Islet of Langerhans (tissue), 1 donor: ENCODE data around the gene KRT82.

ENCODE experiments used
- FAIRE-seq: peaks from one replicate; lab custom pipeline; 2011; peaks lifted over from hg19 to GRCh38; lab: Jason Lieb, UNC

The KRT82 gene

GRCh38 chr12:52435659-52435999 lies 29.5 kb upstream of the KRT82 start:
- no peak for FAIRE-seq

GRCh38 chr12:52434760-52435530 lies 28.8 kb upstream of the KRT82 start:
- FAIRE-seq, result no peak

- no peak for FAIRE-seq
Observed at GRCh38 chr12:52434081-52434733, 28.1 kb upstream of the KRT82 start, which contains the start of gene KRT75. TSS of gene KRT75 (minus strand) at chr12:52434371. CDS start at chr12:52434304, 67 bp downstream.

- no peak for FAIRE-seq
Observed at GRCh38 chr12:52433501-52434080, 27.5 kb upstream of the KRT82 start.

- FAIRE-seq, result no peak
Observed at GRCh38 chr12:52432559-52433207, 26.5 kb upstream of the KRT82 start.

- no peak for FAIRE-seq
Observed at GRCh38 chr12:52428121-52428520, 22.0 kb upstream of the KRT82 start.

- FAIRE-seq, result no peak
Observed at GRCh38 chr12:52427083-52427482, 20.9 kb upstream of the KRT82 start.

- no peak for FAIRE-seq
Observed at GRCh38 chr12:52426034-52426433, 19.9 kb upstream of the KRT82 start.

- FAIRE-seq, result no peak
Observed at GRCh38 chr12:52425466-52425865, 19.3 kb upstream of the KRT82 start.

GRCh38 chr12:52423661-52424500 lies 17.7 kb upstream of the KRT82 start:
- no peak for FAIRE-seq

- FAIRE-seq, result no peak
Observed at GRCh38 chr12:52423035-52423434, 16.9 kb upstream of the KRT82 start.

- FAIRE-seq, result no peak
Observed at GRCh38 chr12:52419656-52420055, 13.5 kb upstream of the KRT82 start.

- no peak for FAIRE-seq
Observed at GRCh38 chr12:52418576-52419110, 12.5 kb upstream of the KRT82 start.

GRCh38 chr12:52417740-52418139 lies 11.6 kb upstream of the KRT82 start:
- no peak for FAIRE-seq

- FAIRE-seq, result no peak
Observed at GRCh38 chr12:52416795-52417194, 10.7 kb upstream of the KRT82 start.

- no peak for FAIRE-seq
Observed at GRCh38 chr12:52415870-52416750, 10.0 kb upstream of the KRT82 start.

- no peak for FAIRE-seq
Observed at GRCh38 chr12:52414936-52415335, 8.8 kb upstream of the KRT82 start.

- no peak for FAIRE-seq
Observed at GRCh38 chr12:52413782-52414345, 7.7 kb upstream of the KRT82 start.

GRCh38 chr12:52413202-52413601 lies 7.1 kb upstream of the KRT82 start:
- FAIRE-seq, result no peak

GRCh38 chr12:52411815-52412214 lies 5.7 kb upstream of the KRT82 start:
- FAIRE-seq, result no peak
